Stimulated activated CD8-positive, alpha-beta memory T cell treated with anti-CD3 and anti-CD28 coated beads, Interleukin-7, amount 100 ng/mL, for 48 hours (primary cell): Measurements from ENCODE around the gene TPK1.
"Not testable (repeated sequence)": the region's sequence is repeated elsewhere in the genome, so short reads cannot be mapped to it uniquely, and the experiment has no call there.

ENCODE experiments used
- DNase-seq, 2 donors: peaks; one replicate each; pipeline ENCODE4 v3.0.0-alpha.2; 2020; ENCODE audit warnings: low read depth in 1 of 2; ENCODE audit errors: extremely low read depth in 1 of 2

TPK1 gene

GRCh38 chr7:144780071-144780608, 55.7 kb downstream of the TPK1 start:
- no peak for DNase-seq

DNA sequence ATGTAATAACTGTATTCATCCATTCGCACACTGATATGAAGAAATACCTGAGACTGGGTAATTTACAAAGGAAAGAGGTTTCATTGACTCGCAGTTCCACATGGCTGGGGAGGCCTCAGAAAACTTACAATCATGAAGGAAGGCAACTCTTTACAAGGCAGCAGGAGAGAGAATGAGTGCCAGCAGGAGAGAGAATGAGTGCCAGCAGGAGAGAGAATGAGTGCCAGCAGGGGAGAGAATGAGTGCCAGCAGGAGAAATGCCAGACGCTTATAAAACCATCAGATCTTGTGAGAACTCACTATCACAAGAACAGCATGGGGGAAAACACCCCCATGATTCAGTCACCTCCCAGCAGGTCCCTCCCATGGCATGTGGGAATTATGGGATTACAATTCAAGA, 58.0 kb downstream of the TPK1 start:
- DNase-seq: not testable (repeated sequence)

DNA sequence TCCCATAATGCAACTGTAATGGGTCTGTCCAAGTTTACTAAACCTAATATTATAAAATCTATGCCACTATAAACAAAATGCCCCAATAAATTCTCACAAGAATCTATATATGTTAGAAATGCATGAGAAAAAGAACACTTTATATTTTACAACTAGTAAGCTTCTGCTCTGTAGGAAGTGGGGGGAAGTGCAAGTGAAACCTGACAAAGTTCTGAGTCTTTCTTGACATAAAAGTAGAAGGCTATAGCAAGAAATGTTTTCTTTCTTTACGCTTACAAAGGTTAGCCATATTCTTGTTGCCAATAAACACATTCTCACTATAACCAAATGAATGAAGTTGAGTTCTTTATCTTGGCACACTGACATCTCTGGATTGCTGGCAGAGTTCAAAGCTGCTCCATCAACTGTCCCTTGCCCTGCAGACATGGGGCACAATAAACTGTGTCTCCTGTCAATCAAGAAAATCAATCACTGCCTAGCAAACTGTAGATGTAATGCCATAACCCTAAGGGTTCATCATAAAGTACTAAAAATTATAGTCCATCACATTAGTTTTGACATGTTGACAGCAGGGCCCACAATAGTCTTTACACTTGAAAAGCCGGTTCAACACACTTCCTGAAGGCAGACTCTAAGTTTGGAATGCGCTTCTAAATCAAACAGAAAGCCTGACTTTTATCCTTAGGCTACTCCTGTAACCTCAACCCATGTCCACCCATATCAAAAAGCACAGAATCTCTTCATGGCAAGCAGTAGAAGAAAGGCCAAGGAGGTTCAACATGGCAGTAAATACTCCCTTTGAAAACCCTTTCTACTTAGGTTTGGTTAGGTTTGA, 58.6 kb downstream of the TPK1 start:
- no peak for DNase-seq

DNA sequence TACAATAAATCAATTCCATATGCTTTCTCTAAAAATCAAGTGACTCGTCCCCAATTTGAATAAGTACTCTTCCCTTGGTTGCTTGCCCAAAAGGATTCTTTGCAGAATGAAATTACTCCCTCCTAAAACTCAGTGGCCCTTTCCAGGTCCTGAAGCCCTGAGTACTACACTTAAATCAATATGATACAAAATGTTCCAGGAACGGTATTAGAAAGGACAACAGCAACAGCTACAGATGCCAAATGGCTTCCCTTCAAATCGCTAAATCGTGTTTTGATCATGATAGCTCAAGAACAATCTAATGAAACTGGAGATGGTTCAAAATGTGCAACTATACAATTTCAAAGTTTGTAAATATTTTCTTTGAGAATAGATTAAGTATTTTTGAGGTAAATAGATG, 59.4 kb downstream of the TPK1 start:
- no peak for DNase-seq

DNA sequence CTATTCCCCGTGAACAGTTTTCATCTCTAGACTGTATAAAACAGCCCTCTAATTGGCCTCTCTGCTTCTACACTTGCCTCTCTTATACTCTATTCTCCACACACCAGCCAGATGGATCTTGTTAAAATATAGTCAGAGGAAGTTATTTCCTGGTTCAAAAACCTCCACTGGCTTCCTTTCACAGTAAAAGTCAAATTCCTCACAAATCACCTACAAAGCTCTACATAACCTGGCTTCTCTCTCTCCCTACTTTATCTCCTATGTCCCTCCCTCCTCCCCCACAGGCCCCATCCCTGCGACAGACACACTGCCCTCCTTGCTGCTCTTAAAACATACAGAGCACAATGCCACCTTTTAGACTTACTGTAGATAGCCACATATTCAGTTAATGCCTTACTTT, 60.1 kb downstream of the TPK1 start:
- no peak for DNase-seq

DNA sequence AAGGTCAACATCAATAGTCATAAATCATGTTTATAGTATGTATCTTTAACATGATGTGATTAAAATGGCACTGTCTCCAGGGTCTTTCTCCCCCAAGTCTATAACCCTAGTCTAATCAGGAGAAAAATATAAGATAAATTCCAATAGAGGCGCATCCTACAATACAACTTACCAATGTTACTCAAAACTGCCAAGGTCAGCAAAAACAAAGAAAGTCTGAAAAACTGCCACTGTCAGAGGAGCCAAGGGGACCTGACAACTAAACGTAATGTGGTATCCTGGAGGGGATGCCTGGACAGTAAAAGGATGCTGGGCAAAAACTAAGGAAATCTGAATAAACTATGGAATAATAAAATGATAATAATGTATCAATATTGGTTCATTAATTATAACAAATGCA, 63.9 kb downstream of the TPK1 start:
- DNase-seq: no peak

DNA sequence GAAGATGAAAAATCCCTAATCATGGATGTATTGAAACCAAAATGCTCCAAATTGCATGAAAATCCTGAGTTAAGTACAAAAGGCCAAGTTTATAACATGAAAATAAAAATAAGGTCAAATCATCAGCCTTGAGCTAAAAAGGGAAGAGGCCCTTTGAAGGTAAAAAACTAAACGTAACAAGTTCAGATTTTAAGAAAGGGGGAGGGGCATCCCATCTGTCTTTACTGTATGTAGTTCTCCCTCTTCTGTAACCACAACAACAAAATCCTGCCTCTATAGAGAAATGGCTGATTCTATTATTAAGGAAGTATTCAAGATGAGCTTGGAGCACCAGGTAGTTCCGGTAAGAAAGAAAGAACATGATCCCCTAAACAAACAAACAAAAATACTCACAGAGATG, 64.7 kb downstream of the TPK1 start:
- no peak for DNase-seq

DNA sequence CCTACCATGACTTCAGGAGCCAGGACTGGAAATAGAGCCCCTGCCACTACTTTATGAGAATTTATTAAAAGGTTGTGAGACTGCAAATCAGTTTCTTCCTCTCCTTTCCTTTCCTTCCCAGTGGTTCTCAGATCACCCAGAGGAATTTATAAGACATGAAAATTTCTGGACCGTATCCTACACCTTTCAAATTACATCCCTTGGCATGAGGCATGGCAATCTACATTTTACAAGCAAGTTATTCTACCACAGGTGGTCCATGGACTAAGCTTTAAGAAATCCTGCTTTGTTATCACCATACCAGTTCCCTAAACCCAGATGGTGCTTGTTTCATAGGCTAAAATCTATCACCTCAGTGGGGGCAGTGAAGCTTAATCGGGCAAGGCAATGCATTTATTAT, 66.5 kb downstream of the TPK1 start:
- no peak for DNase-seq

GRCh38 chr7:144768633-144769032, 67.2 kb downstream of the TPK1 start:
- no peak for DNase-seq

GRCh38 chr7:144763291-144763690, 72.6 kb downstream of the TPK1 start:
- no peak for DNase-seq

DNA sequence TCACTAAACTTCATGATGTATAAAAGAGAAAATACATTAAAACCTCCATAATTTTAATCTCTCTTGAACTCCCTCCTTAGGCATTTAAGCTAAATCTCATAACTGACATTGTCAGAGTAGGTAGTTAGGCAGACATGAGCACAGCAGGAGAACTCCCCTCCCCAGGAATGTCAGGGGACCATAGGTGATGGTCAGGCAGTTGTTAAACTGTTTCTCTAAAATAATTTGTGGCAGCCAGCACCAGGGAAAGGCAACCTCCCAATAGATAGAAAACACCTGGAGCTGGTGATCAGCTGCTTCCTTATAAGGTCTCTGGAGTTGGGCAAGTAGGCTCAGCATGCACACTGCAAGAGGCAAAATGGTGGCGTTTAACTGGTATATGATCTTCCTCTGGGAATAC, 73.0 kb downstream of the TPK1 start:
- no peak for DNase-seq

DNA sequence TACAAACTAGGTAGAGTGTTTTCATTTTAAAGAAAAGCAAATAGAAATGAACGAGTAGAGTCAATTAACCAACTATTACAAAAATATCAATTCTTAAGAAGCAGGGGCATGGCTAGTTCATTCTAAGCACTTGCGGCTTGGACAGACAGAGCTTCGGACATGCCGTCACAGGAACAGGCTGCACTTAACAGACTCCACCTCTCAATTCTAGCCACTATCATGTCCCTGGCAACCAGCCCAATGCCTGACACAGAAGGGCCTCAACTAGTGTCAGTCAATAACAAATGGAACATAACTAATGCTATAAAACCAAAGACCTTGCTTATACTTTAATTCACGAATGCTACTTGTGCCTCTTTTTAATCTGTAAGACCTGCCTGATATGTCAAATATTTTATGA, 74.4 kb downstream of the TPK1 start:
- DNase-seq: no peak

DNA sequence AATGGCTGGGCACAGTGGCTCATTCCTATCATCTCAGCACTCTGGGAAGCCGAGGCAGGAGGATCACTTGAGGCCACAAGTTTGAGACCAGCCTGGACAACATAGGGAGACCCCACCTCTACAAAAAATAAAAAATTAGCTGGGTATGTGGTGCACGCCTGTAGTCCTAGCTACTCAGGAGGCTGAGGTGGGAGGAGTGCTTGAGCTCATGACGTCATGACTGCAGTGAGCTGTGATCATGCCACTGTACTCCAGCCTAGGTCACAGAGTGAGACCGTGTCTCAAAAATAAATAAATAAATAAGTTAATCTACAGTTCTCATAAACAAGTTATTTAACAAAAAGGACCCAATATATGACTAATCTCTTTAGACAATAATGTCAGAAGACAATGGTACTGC, 76.2 kb downstream of the TPK1 start:
- DNase-seq: no peak

GRCh38 chr7:144747936-144748335, 87.9 kb downstream of the TPK1 start:
- no peak for DNase-seq

DNA sequence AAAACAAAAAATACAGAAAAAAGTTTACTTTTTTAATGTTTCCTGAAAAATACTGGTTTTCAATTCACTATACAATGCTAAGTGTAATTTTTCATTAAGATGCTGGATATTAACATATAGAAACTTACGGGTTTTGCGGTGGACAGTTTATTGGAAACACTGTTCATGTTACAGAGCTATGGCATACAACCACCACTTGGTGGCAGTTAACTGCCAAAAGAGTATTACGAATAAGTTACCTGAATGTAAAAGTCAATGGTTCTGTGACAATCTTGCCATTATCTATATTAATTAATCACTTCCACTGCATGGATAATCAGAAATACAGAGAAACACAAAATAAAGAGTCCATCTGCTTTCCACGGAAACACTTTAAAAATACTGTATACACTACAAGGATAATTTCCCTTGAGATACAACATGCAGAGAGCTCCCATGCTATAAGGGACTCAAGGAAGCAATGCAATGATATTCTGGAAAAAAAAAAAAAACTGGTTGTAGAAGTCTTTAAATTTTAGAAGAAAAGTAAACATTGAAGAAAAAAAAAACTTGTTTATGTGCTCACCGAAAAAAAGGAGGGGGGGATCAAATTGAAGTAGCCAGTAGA, 97.0 kb downstream of the TPK1 start:
- no peak for DNase-seq

DNA sequence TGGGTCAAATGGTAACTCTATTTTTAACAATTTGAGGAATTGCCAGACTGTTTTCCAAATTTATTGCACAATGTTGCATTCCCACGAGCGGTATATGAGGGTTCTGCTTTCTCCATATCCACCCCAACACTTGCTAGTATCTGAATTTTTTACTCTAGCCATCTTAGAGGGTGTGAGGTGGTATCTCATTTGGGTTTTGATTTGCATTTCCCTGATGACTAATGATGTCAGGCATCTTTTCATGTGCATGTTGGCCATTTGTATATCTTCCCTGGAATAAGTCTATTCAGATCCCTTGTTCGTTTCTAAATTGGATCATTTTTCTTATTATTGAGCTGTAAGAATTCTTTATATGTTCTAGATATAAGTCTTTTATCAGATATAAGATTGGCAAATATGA, 97.7 kb downstream of the TPK1 start:
- DNase-seq: no peak

GRCh38 chr7:144736880-144737493, 98.9 kb downstream of the TPK1 start:
- no peak for DNase-seq

- DNase-seq: no peak
These were observed 100.2 kb downstream of the TPK1 start for GRCh38 chr7:144735505-144736276.

DNA sequence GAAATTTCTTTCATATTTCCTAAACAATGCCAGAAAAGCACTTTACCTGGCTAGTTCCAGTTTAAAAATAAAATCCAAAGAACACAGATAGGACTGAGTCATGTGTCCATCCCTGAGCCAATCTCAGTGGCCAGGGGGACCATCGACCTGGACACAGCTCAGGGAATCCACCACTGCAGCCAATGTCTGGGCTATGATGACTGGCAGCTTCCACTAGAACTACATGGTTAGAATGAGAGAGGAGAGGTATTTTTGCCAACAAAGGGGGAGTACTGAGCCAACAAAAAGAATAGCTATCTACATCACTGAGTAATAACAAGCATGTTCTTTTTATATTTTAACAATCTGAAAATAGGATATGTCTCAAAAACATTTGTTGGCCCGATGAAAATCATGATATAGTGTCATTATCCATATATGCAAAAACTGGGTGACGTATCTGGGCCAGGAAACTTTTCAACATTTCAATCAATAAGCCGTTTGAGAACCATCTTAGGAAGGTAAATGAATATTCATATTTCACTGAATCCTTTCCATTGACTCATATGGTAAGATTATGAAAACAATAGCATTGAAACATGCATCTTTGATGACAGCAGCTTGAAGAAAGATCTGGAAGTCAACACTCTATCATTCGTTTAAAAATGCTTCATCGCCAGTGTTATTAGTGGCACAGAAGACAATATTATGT, 104.0 kb downstream of the TPK1 start:
- no peak for DNase-seq

DNA sequence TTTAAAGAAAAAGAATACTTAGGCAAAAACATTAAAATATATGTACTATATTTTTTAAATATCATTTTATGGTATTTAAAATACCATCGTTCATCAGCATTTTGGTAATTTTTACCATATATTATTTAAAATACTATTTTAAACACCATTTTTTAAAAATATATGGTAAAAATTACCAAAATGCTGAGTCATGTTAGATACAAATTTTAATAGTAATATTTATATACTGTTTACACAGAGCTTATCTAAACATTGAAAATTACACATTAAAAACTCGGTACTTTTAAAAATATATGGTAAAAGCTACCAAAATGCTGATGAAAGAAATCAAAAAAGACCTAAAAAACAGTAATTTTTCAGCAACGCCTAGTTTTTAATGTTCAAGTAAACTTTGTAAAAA, 105.6 kb downstream of the TPK1 start:
- no peak for DNase-seq

- DNase-seq: no peak
These were observed 106.6 kb downstream of the TPK1 start for GRCh38 chr7:144729226-144729625.
